H7 (cell line): ENCODE results near the gene ATP9A. TPM values are rescaled to one million over a fixed set of nuclear protein-coding genes. Genes with fewer than 3 reads are reported as not detected.
"Not testable (repeated sequence)": the region's sequence is repeated elsewhere in the genome, so short reads cannot be mapped to it uniquely, and the experiment has no call there.

Source experiments
- DNase-seq: peaks from one replicate; pipeline ENCODE4 v3.0.0; 2012
- H3K27me3 ChIP-seq: 2 replicates; pipeline ENCODE4 v1.6.0; 2011; ENCODE audit warnings: mild to moderate bottlenecking, low read length; ENCODE audit not compliant: control insufficient read depth, insufficient read depth
- H3K36me3 ChIP-seq: replicated peaks from 2 replicates; pipeline ENCODE4 v1.5.1; 2011; ENCODE audit warnings: low read length; ENCODE audit not compliant: control insufficient read depth, insufficient read depth
- H3K4me3 ChIP-seq: 2 replicates; pipeline ENCODE4 v1.5.1; 2011; ENCODE audit warnings: low read depth, mild to moderate bottlenecking, control low read depth, low read length, moderate library complexity; ENCODE audit not compliant: insufficient read depth
- total RNA-seq: library from RNA; depleted of rRNA; stranded (reverse); fragments of >200 nt; shearing (Covaris generic); gene quantifications from 2 replicates; pipeline ENCODE4 v1.2.3, GENCODE V29; 2014

Gene ATP9A
- total RNA-seq, 1 experiment from 2014 or later, result 1.6 TPM

- Histone ChIP-seq H3K27me3 (no peaks in the 10 kb centered on the region), H3K36me3 (no peaks in the 10 kb centered on the region), H3K4me3 (no peak overlapping the region)
- DNase-seq, result no peak
Measured at GRCh38 chr20:51750770-51751388, 17.3 kb downstream of the ATP9A start.

- no peak for DNase-seq
- Histone ChIP-seq H3K4me3 (no peak overlapping the region), H3K27me3 (no peaks in the 10 kb centered on the region), H3K36me3 (no peaks in the 10 kb centered on the region)
Measured at GRCh38 chr20:51750037-51750769, 18.0 kb downstream of the ATP9A start.

- no peak for DNase-seq
- no peaks in the 10 kb centered on the region for H3K36me3 ChIP-seq
- H3K27me3 ChIP-seq, result no peaks in the 10 kb centered on the region
- no peak overlapping the region for H3K4me3 ChIP-seq
Measured at GRCh38 chr20:51749674-51750036, 18.5 kb downstream of the ATP9A start.

- H3K4me3 ChIP-seq, result no peak overlapping the region
- H3K36me3 ChIP-seq, result no peaks in the 10 kb centered on the region
- no peaks in the 10 kb centered on the region for H3K27me3 ChIP-seq
- no peak for DNase-seq
Measured at GRCh38 chr20:51747182-51747911, 20.8 kb downstream of the ATP9A start.

- no peak for DNase-seq
- H3K27me3 ChIP-seq, result no peaks in the 10 kb centered on the region
Measured at GRCh38 chr20:51745804-51746203, 22.4 kb downstream of the ATP9A start.

GRCh38 chr20:51740838-51741237, 27.4 kb downstream of the ATP9A start:
- Histone ChIP-seq H3K27me3 (no peaks in the 10 kb centered on the region), H3K4me3 (no peak overlapping the region), H3K36me3 (no peaks in the 10 kb centered on the region)
- no peak for DNase-seq

More at GRCh38 chr20:51745804-51746203, 22.4 kb downstream of the ATP9A start:
- Histone ChIP-seq H3K36me3 (no peaks in the 10 kb centered on the region), H3K4me3 (no peak overlapping the region)

- H3K36me3 ChIP-seq, H3K27me3 ChIP-seq, H3K4me3 ChIP-seq, DNase-seq: not testable (repeated sequence)
Measured at GRCh38 chr20:51740308-51740707, 27.9 kb downstream of the ATP9A start.

GRCh38 chr20:51739722-51740249, 28.4 kb downstream of the ATP9A start:
- no peak for DNase-seq
- Histone ChIP-seq H3K4me3 (no peak overlapping the region), H3K36me3 (no peaks in the 10 kb centered on the region), H3K27me3 (no peaks in the 10 kb centered on the region)

- no peak for DNase-seq
- Histone ChIP-seq H3K4me3 (no peak overlapping the region), H3K27me3 (no peaks in the 10 kb centered on the region), H3K36me3 (no peaks in the 10 kb centered on the region)
Measured at GRCh38 chr20:51738877-51739447, 29.2 kb downstream of the ATP9A start.

- H3K36me3 ChIP-seq, H3K27me3 ChIP-seq, H3K4me3 ChIP-seq, DNase-seq: not testable (repeated sequence)
Measured at GRCh38 chr20:51738261-51738660, 29.9 kb downstream of the ATP9A start.

GRCh38 chr20:51736947-51737346, 31.2 kb downstream of the ATP9A start:
- DNase-seq, result no peak
- Histone ChIP-seq H3K36me3 (no peaks in the 10 kb centered on the region), H3K27me3 (no peaks in the 10 kb centered on the region), H3K4me3 (no peak overlapping the region)

GRCh38 chr20:51735728-51736600, 32.2 kb downstream of the ATP9A start:
- Histone ChIP-seq H3K4me3 (no peak overlapping the region), H3K36me3 (no peaks in the 10 kb centered on the region), H3K27me3 (no peaks in the 10 kb centered on the region)
- no peak for DNase-seq

GRCh38 chr20:51734876-51735720, 33.1 kb downstream of the ATP9A start:
- no peak for DNase-seq
- H3K27me3 ChIP-seq, result no peaks in the 10 kb centered on the region
- no peaks in the 10 kb centered on the region for H3K36me3 ChIP-seq
- H3K4me3 ChIP-seq, result no peak overlapping the region
